OCI-LY1 (cell line): ENCODE measurements around the gene SV2C.

Experiments used
- CTCF ChIP-seq: fragments of 200-600 bp; sonication (generic), shearing (Covaris generic); IDR thresholded peaks from 2 replicates; pipeline ENCODE4 v1.5.1; 2017; ENCODE audit warnings: mild to moderate bottlenecking, antibody characterized with exemption, low read length, moderate library complexity, mixed read lengths
- EZH2 ChIP-seq: fragments of 200-600 bp; sonication (generic), shearing (Covaris generic); IDR thresholded peaks from 2 replicates; pipeline ENCODE4 v1.8.0; 2017; ENCODE audit warnings: borderline replicate concordance, mixed run types, mild to moderate bottlenecking, antibody characterized with exemption, low read length, moderate library complexity, mixed read lengths

- TF ChIP-seq CTCF = no peak
- no peak for TF ChIP-seq EZH2
Measured at GRCh38 chr5:76376866-76377230, 293.7 kb downstream of the SV2C start.
